Body of pancreas (tissue), 4 donors: Measurements from ENCODE around the gene RAB13.

ENCODE experiments used
- CTCF ChIP-seq, 7 experiments: fragments of 450-650 bp in 4 of 7; fragments of 200-600 bp in 3 of 7; sonication (generic) in 3 of 7; IDR thresholded peaks; one replicate each; pipeline ENCODE4 v1.5.1; 2016 to 2019; ENCODE audit warnings: antibody characterized with exemption in 7 of 7
- POLR2A ChIP-seq, 3 donors: fragments of 450-650 bp; IDR thresholded peaks; one replicate each; pipeline ENCODE4 v1.6.1; 2016; ENCODE audit warnings: antibody characterized with exemption in 3 of 3, mild to moderate bottlenecking in 2 of 3

DNA sequence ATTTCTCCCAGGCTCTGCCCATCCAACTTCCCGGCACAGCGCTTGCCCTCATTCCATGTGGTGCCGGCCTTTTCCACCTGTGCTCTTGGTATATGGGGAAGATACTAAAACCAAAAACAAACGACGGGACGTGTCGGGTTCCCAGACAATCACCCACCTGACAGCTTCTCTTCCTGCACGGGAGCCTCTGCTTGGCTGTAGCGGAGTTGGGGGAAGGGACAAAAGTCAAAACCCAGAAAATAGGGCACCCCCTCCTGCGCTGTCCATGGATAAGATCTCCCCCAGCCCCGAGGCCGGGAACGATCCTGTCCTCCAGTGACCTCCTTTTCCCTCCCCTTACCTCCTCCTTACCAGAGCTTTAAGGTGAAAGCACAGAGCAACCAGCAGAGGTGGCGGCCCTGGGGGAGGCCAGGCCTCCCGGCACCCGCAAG is 9.3 kb downstream of the RAB13 start:
- TF ChIP-seq CTCF (IDR thresholded peaks at IDR 0.05) (no peak), POLR2A (IDR thresholded peaks at IDR 0.05) (no peak)
